Fibroblast of lung (primary cell): ENCODE measurements around the gene EPC2.
"Not testable (repeated sequence)": the region's sequence is repeated elsewhere in the genome, so short reads cannot be mapped to it uniquely, and the experiment has no call there.

Experiments
- EZH2 ChIP-seq: IDR thresholded peaks from 2 replicates; pipeline ENCODE4 v1.5.1; 2012; ENCODE audit warnings: low read length, control low read depth, mild to moderate bottlenecking; ENCODE audit errors: missing control alignments
- TF ChIP-seq, protein P1 (sequence below), 2 donors: IDR thresholded peaks in 1 of 2; conservative IDR thresholded peaks in 1 of 2; 1 replicate in 1 of 2; 2 replicates in 1 of 2; pipeline ENCODE4 v1.5.1; 2011 to 2012; ENCODE audit warnings: low read length in 2 of 2, control low read depth in 1 of 2, inconsistent platforms in 1 of 2, low read depth in 1 of 2, mild to moderate bottlenecking in 1 of 2

DNA sequence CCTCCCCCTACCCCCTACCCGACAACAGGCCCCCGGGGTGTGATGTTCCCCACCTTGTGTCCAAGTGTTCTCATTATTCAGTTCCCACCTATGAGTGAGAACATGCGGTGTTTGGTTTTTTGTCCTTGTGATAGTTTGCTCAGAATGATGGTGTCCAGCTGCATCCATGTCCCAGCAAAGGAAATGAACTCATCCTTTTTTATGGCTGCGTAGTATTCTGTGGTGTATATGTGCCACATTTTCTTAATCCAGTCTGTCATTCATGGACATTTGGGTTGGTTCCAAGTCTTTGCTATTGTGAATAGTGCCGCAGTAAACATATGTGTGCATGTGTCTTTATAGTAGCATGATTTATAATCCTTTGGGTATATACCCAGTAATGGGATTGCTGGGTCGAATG is 37.3 kb downstream of the EPC2 start:
- TF ChIP-seq, protein P1, sequence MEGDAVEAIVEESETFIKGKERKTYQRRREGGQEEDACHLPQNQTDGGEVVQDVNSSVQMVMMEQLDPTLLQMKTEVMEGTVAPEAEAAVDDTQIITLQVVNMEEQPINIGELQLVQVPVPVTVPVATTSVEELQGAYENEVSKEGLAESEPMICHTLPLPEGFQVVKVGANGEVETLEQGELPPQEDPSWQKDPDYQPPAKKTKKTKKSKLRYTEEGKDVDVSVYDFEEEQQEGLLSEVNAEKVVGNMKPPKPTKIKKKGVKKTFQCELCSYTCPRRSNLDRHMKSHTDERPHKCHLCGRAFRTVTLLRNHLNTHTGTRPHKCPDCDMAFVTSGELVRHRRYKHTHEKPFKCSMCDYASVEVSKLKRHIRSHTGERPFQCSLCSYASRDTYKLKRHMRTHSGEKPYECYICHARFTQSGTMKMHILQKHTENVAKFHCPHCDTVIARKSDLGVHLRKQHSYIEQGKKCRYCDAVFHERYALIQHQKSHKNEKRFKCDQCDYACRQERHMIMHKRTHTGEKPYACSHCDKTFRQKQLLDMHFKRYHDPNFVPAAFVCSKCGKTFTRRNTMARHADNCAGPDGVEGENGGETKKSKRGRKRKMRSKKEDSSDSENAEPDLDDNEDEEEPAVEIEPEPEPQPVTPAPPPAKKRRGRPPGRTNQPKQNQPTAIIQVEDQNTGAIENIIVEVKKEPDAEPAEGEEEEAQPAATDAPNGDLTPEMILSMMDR (conservative IDR thresholded peaks at IDR 0.05 in 1 of 2, IDR thresholded peaks at IDR 0.05 in 1 of 2; ENCODE audit: low read depth in 1 of 2, low read length in 2 of 2): not testable (repeated sequence)
- TF ChIP-seq EZH2: not testable (repeated sequence)
